ENCODE data around the gene ZNF547.
"Not testable (repeated sequence)": the region's sequence is repeated elsewhere in the genome, so short reads cannot be mapped to it uniquely, and the experiment has no call there.

The ZNF547 gene

DNA sequence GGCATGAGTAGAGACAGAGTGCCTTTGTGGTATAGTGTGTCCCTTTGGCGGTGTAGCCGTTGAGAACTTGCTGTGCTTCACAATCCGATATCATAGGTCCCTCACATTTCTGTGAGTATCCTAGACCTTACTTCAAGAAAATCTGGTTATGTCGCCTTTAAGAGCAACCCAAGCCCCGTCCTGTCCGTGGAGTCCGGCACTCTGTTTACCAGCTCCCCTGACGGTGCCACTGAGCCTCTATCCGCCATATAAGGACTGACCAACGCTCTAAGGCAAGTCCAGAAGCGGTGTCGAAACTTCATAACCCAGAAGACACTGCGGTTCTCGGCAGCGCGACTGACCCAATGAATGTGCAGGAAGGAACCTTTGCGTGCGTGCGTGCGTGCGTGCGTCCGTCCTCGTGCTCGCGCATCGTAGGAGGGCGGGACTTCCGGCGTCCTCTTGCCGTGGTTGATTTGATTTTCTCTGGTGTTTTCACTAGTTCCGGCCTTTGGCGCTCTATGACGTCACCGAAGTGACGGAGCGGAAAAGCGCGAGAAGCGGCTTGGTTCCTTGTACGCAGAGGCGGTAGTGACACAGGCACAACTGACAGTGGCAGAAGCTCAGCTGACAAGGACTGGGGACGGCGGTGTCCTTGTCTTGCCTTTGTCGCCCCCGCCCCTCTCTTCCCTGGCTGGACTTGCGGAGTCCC lies at the start of gene ZNF547, which contains the start of gene TRAPPC2B:
Gene ZNF547, plus strand, starts transcription at position 555 of the 691 bp plus-strand sequence. CDS start 5,005 bp downstream, outside the sequence.
Gene TRAPPC2B, plus strand, starts transcription at position 555 of the 691 bp plus-strand sequence. CDS start 1,283 bp downstream, outside the sequence.
- peak; percentile 94 to 96 for DNase-seq

DNA sequence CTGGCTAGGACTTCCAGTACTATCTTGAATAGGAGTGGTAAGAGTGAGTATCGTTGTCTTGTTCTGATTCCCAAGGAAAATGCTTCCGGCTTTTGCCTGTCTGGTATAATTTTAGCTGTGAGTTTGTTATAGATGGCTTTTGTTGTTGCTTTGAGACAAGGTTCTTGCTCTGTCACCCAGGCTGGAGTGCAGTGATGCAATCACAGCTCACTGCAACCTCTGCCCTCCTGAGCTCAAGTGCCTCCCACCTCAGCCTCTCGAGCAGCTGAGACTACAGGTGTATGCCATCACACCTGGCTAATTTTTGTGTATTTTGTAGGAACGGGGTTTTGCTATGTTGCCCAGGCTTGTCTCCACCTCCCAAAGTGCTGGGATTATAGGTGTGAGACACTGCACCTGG lies 49.2 kb upstream of the ZNF547 start:
- DNase-seq = no peak

DNA sequence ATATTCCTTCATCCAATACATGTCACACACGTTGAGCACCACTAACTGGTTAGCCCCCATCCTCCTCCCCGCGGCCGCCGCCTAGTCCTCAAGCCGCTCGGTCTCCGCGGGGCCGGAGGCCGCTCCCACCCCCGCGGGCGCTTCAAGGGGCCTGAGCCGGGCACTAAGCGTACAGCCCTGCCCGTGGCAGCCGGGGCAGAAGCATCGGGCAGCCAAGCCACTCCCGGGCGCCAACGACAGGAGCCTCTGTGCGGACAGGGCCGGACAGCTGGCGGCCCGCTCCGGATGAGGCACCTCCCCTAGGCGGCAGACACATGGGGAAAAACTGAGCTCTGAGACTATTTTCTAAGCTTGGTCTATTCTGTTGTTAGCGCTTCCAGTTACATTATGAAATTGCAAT lies 45.8 kb upstream of the ZNF547 start:
- no peak for DNase-seq

GRCh38 chr19:57319869-57320179 lies 43.5 kb upstream of the ZNF547 start:
- DNase-seq = no peak

DNA sequence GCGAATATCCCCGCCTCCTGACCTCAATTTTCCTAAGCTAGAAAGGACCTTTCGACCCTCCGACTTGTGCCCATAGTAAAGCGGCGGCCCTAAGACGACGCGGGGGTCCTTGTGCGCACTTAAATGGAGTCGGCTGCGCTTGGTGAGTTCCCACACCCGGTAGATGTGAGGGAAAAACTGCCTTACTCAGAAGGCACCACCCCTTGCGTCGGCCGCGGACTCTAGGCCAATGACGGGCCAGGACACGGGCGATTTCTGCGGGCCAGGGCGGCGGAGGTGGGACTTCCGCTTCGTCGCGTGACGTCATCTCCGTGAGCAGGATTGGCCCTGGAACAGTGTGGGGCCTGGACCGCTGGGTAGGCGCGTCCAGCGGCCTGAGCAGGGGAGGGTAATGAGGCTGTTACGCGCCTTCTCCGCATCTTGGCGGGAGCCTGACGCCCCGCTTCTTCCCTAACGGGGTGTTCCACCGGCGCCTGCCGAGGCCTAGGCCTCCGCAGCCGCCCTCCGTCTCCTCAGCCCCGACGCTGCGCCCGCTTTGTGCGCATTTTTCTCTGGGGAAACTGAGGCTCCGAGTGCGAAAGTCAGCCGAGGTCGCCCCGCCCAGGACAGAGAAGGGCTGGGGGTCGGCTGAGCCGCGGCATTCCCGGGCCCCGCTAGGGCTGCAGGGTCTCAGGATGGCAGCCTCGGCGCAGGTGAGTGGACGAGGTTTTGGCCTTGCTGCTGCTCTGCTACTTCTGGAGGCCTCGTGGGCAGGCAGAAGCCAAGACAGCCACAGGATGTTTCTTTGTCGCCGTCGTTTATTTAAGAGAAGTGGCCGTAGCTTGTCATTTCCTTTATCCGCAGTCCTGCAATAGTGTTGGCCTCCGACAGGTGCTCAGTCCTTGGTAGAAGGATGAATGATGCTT lies 42.9 kb upstream of the ZNF547 start, which contains the start of gene ZNF543:
Gene ZNF543, plus strand, starts transcription at position 293 of the 905 bp plus-strand sequence. Its CDS starts 382 bp downstream, at position 675.
- DNase-seq = peak; percentile 85 to 86

DNA sequence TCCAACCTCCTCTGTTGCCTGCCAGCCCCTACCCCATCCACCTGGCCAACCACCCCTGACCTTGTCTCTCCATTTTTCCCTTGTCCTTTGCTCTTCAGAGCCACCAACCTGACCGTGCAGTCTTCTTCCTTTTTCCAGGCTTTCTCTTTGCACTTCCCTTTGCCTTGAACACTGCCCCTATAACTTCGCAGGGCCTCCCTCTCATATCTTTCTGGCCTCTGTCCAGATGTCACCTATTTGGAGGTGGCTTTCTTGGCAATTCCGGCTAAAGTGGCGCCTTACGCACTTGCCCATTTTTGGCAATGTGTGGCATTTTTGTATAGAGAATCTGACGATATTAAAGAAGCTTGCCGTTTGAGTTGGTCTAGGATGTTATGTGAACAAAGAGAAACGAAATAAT lies 42.2 kb upstream of the ZNF547 start:
- DNase-seq = no peak

GRCh38 chr19:57321751-57322150 lies 41.6 kb upstream of the ZNF547 start:
- no peak for DNase-seq

DNA sequence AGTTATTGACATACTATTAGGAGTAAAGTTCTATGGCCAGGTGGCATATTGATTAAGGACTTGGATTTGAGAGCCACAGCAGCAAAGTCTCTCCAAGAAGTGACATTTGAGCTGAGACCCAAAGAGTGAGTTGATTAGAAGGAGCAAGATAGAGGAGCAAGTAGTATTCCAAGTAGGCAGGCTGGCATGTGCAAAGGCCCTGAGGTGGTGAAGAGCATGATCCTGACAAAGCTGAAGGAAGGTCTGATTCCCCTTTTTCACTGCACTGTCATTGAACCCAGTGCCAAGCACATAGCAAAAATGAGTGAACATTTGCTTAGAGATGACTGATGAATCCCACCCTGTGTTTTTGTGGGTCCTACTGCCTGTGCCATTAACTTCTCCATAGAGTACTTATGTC lies 38.4 kb upstream of the ZNF547 start:
- DNase-seq = no peak

DNA sequence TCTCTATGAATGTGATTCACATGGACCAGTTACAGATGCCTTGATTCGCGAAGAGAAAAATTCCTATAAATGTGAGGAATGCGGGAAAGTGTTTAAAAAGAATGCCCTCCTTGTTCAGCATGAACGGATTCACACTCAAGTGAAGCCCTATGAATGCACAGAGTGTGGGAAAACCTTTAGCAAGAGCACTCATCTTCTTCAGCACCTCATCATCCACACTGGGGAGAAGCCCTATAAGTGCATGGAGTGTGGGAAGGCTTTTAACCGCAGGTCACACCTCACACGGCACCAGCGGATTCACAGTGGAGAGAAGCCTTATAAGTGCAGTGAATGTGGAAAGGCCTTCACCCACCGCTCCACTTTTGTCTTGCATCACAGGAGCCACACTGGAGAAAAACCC lies 35.4 kb upstream of the ZNF547 start:
- DNase-seq = no peak

GRCh38 chr19:57334191-57334590 lies 29.2 kb upstream of the ZNF547 start:
- no peak for DNase-seq

DNA sequence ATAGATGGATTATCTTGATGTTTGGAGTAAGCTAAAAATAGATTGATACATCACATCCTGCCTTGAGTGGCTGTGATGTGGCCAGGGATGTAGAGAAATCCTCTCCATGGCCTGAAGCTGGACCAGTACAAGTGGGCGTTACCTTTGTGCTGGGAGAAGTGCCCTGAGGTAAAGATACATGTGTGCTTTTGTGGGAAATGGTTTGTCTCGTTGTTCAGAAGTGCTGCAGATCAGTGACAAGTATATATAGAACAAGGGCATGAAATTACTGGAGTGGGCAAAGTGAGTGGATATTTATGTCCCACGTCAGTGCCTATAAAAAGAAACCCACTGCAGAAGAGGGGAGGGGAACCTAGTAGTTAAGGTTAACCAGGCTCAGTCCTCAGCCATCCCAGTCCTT lies 24.5 kb upstream of the ZNF547 start:
- no peak for DNase-seq

DNA sequence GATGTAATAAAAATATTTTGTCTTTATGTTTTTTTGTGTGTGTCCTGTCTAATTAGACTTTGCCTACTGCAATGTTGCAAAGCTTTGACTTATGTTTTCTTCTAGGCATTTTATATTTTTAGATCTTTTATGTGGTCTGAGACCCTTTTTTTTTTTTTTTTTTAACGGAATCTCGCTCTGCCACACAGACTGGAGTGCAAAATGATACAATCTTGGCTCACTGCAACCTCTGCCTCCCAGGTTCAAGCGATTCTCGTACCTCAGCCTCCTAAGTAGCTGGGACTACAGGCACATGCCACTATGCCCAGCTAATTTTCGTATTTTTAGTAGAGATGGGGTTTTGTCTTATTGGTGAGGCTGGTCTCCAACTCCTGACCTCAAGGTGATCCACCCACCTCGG lies 20.8 kb upstream of the ZNF547 start:
- DNase-seq = no peak

GRCh38 chr19:57348136-57348535 lies 15.2 kb upstream of the ZNF547 start:
- DNase-seq = no peak

- DNase-seq = peak; percentile 47 to 84
These were observed 12.2 kb upstream of the ZNF547 start, which contains the start of gene ZNF304 for GRCh38 chr19:57350877-57351805. Gene ZNF304 (plus strand): TSS chr19:57351271. CDS start chr19:57351665, 394 bp downstream.

- DNase-seq = no peak
These were observed 11.5 kb upstream of the ZNF547 start for GRCh38 chr19:57351867-57352266.

- DNase-seq = no peak
These were observed 7.4 kb upstream of the ZNF547 start for GRCh38 chr19:57355916-57356315.

DNA sequence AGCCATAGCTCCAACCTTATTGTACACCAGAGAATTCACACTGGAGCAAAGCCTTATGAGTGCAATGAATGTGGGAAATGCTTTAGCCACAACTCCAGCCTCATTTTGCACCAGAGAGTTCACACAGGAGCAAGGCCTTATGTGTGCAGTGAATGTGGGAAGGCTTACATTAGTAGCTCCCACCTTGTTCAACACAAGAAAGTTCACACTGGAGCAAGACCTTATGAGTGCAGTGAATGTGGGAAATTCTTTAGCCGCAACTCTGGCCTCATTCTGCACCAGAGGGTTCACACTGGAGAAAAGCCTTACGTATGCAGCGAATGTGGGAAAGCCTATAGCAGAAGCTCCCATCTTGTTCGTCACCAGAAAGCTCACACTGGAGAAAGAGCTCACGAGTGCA lies 5.9 kb upstream of the ZNF547 start:
- no peak for DNase-seq

- no peak for DNase-seq
These were observed 4.1 kb upstream of the ZNF547 start for GRCh38 chr19:57359300-57359699.

- no peak for DNase-seq
These were observed 932 bp upstream of the ZNF547 start for GRCh38 chr19:57362419-57362818.

GRCh38 chr19:57363688-57364181 lies 384 bp downstream of the ZNF547 start:
- no peak for DNase-seq

DNA sequence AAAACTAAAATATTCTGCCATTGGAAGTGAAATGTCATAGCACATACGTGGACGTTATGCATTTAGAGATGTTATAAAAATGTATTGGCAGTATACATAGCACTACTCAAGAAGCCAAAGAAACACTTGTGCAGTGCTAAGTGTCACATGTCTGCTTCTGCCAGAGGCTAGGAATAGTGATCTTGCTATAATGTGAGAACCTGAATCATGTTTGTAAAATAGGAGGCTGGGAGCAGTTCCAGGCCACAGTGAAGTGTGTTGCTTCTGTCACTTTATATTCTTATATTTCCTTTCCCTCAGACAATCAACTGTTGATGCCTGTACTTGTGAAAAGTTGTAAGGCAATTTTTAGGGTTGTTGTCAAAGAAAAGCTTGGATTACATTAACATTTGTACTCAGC lies 3.4 kb downstream of the ZNF547 start:
- no peak for DNase-seq

- no peak for DNase-seq
These were observed 10.8 kb downstream of the ZNF547 start for GRCh38 chr19:57374179-57374578.

GRCh38 chr19:57374647-57375046 lies 11.3 kb downstream of the ZNF547 start:
- DNase-seq = not testable (repeated sequence)

Measured in bone marrow (tissue), 2 donors.